ENCODE data around the gene PRKCB. TPM values are rescaled to one million over a fixed set of nuclear protein-coding genes. Genes with fewer than 3 reads are reported as not detected.

PRKCB gene
- total RNA-seq, 4 donors from 2014 or later: 10.7 to 23.9 (median 18.2) TPM

DNA sequence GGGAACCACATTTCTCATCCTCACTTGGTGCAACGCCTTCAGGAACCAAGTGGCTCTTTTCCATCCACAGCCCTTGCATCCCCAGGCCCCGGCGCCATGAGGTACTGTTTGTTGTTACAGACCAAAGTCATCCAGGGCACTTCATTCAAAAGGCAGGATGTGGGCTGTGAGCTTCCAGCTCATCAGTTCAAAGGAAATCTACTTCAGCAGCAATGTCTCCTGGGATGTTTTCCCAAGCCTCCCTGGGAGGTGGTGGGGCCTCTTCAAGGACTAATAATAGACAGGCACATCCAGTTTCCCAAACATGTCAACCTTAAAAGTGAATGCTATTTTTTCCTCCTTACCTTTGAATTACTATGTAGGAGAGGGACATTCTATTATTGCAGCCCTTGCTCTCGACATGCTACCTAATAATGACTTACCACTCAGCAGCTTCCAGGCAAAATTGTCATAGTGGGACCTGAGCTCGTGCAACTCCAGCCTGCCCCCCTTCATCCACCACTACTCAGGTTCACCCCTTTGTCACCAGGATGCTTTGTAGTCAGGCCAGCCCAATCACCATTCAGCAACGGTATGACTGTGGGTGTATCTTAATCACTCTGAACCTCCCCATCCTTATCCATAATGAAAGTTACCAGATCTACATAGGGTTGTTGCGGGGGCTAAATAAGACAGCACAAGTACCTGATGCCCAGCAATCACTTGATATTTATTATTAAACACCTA lies 1.7 kb upstream of the PRKCB start:
- peaks cover 66% of the 10 kb centered on the region for H3K27me3 ChIP-seq
- TF ChIP-seq POLR2AphosphoS5 (IDR thresholded peaks at IDR 0.05) (no peak), EP300 (IDR thresholded peaks at IDR 0.05) (no peak), POLR2A (IDR thresholded peaks at IDR 0.05) (no peak)
- TF ChIP-seq, protein P1, sequence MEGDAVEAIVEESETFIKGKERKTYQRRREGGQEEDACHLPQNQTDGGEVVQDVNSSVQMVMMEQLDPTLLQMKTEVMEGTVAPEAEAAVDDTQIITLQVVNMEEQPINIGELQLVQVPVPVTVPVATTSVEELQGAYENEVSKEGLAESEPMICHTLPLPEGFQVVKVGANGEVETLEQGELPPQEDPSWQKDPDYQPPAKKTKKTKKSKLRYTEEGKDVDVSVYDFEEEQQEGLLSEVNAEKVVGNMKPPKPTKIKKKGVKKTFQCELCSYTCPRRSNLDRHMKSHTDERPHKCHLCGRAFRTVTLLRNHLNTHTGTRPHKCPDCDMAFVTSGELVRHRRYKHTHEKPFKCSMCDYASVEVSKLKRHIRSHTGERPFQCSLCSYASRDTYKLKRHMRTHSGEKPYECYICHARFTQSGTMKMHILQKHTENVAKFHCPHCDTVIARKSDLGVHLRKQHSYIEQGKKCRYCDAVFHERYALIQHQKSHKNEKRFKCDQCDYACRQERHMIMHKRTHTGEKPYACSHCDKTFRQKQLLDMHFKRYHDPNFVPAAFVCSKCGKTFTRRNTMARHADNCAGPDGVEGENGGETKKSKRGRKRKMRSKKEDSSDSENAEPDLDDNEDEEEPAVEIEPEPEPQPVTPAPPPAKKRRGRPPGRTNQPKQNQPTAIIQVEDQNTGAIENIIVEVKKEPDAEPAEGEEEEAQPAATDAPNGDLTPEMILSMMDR (IDR thresholded peaks at IDR 0.05): no peak
- no peak overlapping the region for H3K27ac ChIP-seq
- H3K4me1 ChIP-seq: peaks cover 0 to 26% (median 5%) of the 10 kb centered on the region in 3 donors
- 64 to 74% methylated on average over 3 to 6 of the region's 7 CpGs for WGBS, 2 donors (ENCODE audit: low coverage in 1 of 2)
- no peak overlapping the region for H3K4me3 ChIP-seq
- H3K9me3 ChIP-seq: peaks cover 0 to 20% (median 0%) of the 10 kb centered on the region in 3 donors
- H3K36me3 ChIP-seq: no peaks in the 10 kb centered on the region
- ATAC-seq: no peak

DNA sequence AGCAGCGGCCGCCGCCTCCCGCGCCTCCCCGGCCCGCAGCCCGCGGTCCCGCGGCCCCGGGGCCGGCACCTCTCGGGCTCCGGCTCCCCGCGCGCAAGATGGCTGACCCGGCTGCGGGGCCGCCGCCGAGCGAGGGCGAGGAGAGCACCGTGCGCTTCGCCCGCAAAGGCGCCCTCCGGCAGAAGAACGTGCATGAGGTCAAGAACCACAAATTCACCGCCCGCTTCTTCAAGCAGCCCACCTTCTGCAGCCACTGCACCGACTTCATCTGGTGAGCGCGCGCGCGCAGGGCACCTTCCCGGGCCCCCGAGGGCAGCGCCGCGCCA lies 258 bp downstream of the PRKCB start:
- peak; percentile 41 for ATAC-seq
- H3K27me3 ChIP-seq: peaks cover 84% of the 10 kb centered on the region
- WGBS, 2 donors (ENCODE audit: low coverage in 1 of 2): no CpG with 5 or more reads among the region's 45 CpGs
- TF ChIP-seq POLR2AphosphoS5 (IDR thresholded peaks at IDR 0.05): no peak
- TF ChIP-seq POLR2A (IDR thresholded peaks at IDR 0.05): no peak
- TF ChIP-seq EP300 (IDR thresholded peaks at IDR 0.05): no peak
- H3K36me3 ChIP-seq: no peaks in the 10 kb centered on the region
- H3K4me3 ChIP-seq: peak overlapping the region; percentile 41 to 55
- peaks cover 0 to under 1% (median 0%) of the 10 kb centered on the region in 3 donors for H3K9me3 ChIP-seq
- peak overlapping the region in 2 of 4 donors; percentile 17 to 58 for H3K27ac ChIP-seq
- H3K4me1 ChIP-seq: peaks cover 0 to 26% (median 5%) of the 10 kb centered on the region in 3 donors

DNA sequence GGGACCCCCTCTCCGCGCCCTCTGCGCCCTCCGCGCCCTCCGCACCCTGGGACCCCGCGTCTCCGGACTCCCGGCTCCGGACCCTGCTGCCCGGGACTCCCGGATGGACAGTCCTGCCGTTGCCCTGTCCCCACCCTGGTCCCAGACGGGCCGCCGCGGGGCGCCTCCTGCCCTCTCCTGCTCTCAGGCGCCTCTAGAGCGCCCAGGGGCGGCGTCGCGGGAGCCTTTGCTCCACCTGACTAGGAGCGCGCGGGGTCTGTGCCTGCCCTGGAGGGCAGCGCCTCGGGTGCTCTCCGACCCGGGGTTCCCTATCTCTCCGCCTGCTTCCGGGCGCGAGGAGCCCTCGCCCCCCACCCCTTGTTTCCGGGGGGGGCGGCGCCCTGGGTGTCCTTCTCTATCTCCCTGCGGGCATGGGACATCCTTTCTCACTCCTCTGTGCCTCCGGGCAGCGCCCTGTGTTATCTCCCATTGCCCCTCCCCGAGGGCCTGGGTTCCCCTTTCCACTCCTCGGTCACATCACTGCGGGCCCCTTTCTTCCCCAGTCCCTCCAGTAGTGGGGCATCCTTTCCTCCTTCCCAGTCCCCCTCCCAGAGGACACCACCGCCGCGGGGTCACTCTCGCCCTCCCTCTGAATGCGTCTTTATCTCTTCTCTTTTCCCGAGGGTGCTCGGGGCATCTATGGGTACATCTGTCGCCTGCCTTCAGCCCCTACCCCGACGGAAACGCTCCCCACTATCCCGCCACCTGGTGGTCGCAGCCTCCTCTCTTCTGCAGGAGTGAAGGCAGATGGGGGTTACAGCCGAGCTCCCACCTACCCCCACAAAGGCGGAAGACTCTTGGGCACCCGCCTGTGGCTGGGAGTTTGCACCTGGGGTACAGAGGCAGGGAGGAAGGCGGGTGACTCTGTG lies 875 bp downstream of the PRKCB start:
- peaks cover 88% of the 10 kb centered on the region for H3K27me3 ChIP-seq
- H3K9me3 ChIP-seq: no peaks in the 10 kb centered on the region
- TF ChIP-seq POLR2AphosphoS5 (IDR thresholded peaks at IDR 0.05): no peak
- TF ChIP-seq, protein P1 (IDR thresholded peaks at IDR 0.05): peak in 1 of 4 experiments; percentile 26
- H3K4me1 ChIP-seq: peaks cover 0 to 26% (median 5%) of the 10 kb centered on the region in 3 donors
- peak; percentile 33 for ATAC-seq
- H3K36me3 ChIP-seq: no peaks in the 10 kb centered on the region
- 1 to 3% methylated on average over 7 to 23 of the region's 63 CpGs for WGBS, 2 donors (ENCODE audit: low coverage in 1 of 2)
- H3K4me3 ChIP-seq: peak overlapping the region; percentile 41 to 55
- H3K27ac ChIP-seq: peak overlapping the region in 1 of 4 donors; percentile 58

DNA sequence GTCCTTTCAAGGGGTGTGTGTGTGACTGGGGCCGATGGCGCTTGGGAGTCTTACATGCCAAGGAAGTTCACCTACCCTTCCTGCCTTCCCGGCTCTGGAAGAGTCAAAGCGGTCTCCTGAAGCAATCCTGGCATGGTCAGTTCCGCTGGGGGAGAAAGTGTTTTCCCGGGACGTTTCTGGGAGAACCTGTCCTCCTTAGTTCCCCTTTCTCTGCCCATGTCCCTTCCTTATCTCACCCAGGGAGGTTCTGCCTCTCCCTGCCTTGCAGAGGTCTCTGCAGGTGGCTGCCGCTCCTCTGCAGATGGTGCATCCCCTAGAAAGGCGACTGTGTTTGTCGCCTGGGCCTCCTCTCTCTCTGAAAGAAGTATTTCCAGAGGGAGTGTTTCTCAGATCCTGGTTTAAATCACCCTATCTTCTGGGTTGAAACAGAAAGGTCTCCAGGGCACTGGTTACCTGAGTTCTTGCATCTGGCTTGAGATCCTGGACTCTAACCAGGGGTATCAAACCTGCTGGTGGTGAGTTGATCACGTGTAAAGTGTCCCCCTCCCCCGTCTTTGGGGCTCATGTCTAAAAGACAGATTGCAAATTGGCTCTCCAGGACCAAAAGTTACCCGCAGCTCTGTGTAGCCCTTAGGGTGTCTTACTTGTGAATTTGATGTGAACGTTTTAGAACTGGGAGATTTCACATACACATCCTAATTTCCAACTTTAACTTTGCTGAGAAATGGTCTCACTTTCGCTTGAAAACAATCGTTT lies 1.9 kb downstream of the PRKCB start:
- Histone ChIP-seq H3K9me3 (no peaks in the 10 kb centered on the region), H3K36me3 (no peaks in the 10 kb centered on the region), H3K27ac (peak overlapping the region in 1 of 4 donors; percentile 58), H3K4me1 (peaks cover 0 to 26% (median 5%) of the 10 kb centered on the region in 3 donors), H3K27me3 (peaks cover 80% of the 10 kb centered on the region), H3K4me3 (peak overlapping the region in 1 of 2 donors; percentile 55)
- ATAC-seq: no peak
- TF ChIP-seq POLR2A (IDR thresholded peaks at IDR 0.05) (no peak), EP300 (IDR thresholded peaks at IDR 0.05) (no peak), POLR2AphosphoS5 (IDR thresholded peaks at IDR 0.05) (no peak)
- TF ChIP-seq, protein P1 (IDR thresholded peaks at IDR 0.05): no peak
- WGBS, 2 donors (ENCODE audit: low coverage in 1 of 2): 24 to 33% methylated on average over 3 to 14 of the region's 16 CpGs

Measured in gastroesophageal sphincter (tissue), 4 donors.